ENCODE results near the gene LRRN3.
"Not testable (repeated sequence)": the region's sequence is repeated elsewhere in the genome, so short reads cannot be mapped to it uniquely, and the experiment has no call there.

LRRN3 gene

GRCh38 chr7:111090846-111091245 is at the start of gene LRRN3:
TSS of gene LRRN3 (plus strand) at chr7:111091127. CDS start at chr7:111122773, 31,646 bp downstream.
- DNase-seq: peak; percentile 80 to 93

- DNase-seq: no peak
These were observed 49.4 kb upstream of the LRRN3 start for GRCh38 chr7:111041577-111041976.

- no peak for DNase-seq
These were observed 48.1 kb upstream of the LRRN3 start for GRCh38 chr7:111042842-111043241.

GRCh38 chr7:111043561-111043960 is 47.4 kb upstream of the LRRN3 start:
- no peak for DNase-seq

GRCh38 chr7:111045449-111045848 is 45.5 kb upstream of the LRRN3 start:
- DNase-seq: no peak

- no peak for DNase-seq
These were observed 43.3 kb upstream of the LRRN3 start for GRCh38 chr7:111047595-111047994.

- no peak for DNase-seq
These were observed 40.8 kb upstream of the LRRN3 start for GRCh38 chr7:111049971-111050680.

- DNase-seq: no peak
These were observed 40.0 kb upstream of the LRRN3 start for GRCh38 chr7:111050875-111051416.

- no peak for DNase-seq
These were observed 39.1 kb upstream of the LRRN3 start for GRCh38 chr7:111051832-111052231.

GRCh38 chr7:111053035-111053434 is 37.9 kb upstream of the LRRN3 start:
- DNase-seq: no peak

- DNase-seq: no peak
These were observed 34.6 kb upstream of the LRRN3 start for GRCh38 chr7:111056371-111056770.

GRCh38 chr7:111057066-111057465 is 33.9 kb upstream of the LRRN3 start:
- DNase-seq: no peak

GRCh38 chr7:111059833-111060232 is 31.1 kb upstream of the LRRN3 start:
- no peak for DNase-seq

- no peak for DNase-seq
These were observed 27.8 kb upstream of the LRRN3 start for GRCh38 chr7:111063166-111063565.

- no peak for DNase-seq
These were observed 23.7 kb upstream of the LRRN3 start for GRCh38 chr7:111067251-111067650.

GRCh38 chr7:111067682-111068081 is 23.2 kb upstream of the LRRN3 start:
- DNase-seq: no peak

GRCh38 chr7:111068618-111069017 is 22.3 kb upstream of the LRRN3 start:
- DNase-seq: no peak

- no peak for DNase-seq
These were observed 19.4 kb upstream of the LRRN3 start for GRCh38 chr7:111071556-111071955.

GRCh38 chr7:111072658-111073057 is 18.3 kb upstream of the LRRN3 start:
- not testable (repeated sequence) for DNase-seq

- no peak for DNase-seq
These were observed 16.7 kb upstream of the LRRN3 start for GRCh38 chr7:111074071-111074747.

- no peak for DNase-seq
These were observed 16.2 kb upstream of the LRRN3 start for GRCh38 chr7:111074748-111075146.

GRCh38 chr7:111075498-111075897 is 15.4 kb upstream of the LRRN3 start:
- DNase-seq: no peak

GRCh38 chr7:111076205-111076604 is 14.7 kb upstream of the LRRN3 start:
- no peak for DNase-seq

GRCh38 chr7:111077001-111077400 is 13.9 kb upstream of the LRRN3 start:
- DNase-seq: no peak
